GM12874 (cell line): ENCODE measurements around the gene NR2C2.

Source experiments
- TF ChIP-seq, protein P1 (sequence below): IDR thresholded peaks from 2 replicates; pipeline ENCODE4 v1.5.1; 2011; ENCODE audit warnings: low read depth, mild to moderate bottlenecking, control low read depth, low read length, moderate library complexity; ENCODE audit not compliant: insufficient read depth

Gene NR2C2

DNA sequence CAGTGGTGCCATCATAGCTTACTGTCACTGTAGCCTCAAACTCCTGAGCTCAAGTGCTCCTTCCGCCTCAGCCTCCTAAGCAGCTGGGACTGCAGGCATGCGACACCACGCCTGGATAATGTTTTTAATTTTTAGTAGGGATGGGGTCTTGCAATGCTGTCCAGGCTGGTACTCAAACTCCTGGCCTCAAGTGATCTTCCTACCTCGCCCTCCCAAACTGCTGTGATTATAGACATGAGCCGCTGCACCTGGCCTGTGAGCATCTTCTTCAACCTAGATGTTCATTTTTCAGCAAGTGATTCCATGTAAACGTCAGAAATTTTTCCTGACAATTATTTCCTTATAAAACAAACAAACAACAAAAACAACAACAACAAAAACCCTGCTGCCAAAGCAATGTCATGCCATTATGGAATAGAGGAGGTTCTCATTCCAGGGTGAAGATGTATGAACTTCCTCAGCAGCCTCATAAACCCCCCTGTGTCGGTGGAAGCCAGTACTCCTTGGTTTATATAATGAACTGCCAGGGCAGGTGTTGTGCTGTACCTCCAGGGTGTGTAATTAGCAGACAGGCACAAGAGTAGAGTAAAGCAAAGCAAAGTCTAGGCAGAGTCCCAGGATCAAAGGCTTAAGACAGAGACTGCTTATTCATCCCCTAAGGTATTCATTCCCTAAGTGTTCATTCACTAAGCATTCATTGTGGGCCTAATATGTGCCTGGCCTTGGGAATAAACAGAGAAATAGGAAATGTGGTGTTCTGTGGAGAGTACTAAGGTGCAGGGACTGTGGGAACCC is 44.6 kb downstream of the NR2C2 start:
- TF ChIP-seq, protein P1, sequence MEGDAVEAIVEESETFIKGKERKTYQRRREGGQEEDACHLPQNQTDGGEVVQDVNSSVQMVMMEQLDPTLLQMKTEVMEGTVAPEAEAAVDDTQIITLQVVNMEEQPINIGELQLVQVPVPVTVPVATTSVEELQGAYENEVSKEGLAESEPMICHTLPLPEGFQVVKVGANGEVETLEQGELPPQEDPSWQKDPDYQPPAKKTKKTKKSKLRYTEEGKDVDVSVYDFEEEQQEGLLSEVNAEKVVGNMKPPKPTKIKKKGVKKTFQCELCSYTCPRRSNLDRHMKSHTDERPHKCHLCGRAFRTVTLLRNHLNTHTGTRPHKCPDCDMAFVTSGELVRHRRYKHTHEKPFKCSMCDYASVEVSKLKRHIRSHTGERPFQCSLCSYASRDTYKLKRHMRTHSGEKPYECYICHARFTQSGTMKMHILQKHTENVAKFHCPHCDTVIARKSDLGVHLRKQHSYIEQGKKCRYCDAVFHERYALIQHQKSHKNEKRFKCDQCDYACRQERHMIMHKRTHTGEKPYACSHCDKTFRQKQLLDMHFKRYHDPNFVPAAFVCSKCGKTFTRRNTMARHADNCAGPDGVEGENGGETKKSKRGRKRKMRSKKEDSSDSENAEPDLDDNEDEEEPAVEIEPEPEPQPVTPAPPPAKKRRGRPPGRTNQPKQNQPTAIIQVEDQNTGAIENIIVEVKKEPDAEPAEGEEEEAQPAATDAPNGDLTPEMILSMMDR = no peak

DNA sequence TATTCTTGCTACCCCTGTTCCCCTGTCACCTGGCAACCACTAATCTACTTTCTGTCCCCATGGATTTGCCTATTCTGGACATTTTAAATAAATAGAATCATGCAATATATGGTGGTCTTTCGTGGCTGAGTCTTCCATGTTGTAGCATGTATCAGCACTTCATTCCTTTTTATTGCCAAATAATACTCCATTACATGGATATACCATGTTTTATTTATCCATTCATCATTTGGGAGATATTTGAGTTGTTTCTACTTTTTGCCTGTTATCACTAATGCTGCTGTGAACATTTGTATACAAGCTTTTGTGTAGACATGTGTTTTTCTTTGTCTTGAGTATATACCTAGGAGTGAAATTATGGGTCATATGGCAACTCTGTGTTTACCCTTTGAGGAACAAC is 50.6 kb downstream of the NR2C2 start:
- TF ChIP-seq, protein P1 = no peak

DNA sequence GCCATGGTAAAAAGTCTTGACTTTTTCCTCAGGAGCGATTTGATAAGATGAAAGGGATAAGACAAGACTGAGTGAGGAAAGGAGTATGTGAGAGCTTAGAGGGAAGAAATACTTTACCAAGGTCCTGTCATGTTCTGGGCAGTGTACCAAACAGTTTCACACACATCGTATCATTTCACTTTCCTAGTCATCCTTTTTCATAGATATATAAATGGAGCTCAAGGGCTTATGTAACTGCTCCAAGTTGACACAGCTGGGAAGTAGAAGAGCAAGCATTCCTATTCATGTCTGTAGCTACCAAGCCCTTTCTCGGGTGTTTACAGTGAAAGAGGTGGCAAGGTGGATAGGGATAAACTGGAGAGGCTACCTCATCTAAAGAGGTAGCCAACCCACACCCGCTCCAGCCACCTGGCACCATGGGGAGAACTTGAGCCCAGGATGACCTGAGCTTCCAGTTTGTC is 60.3 kb downstream of the NR2C2 start:
- TF ChIP-seq, protein P1 = no peak

DNA sequence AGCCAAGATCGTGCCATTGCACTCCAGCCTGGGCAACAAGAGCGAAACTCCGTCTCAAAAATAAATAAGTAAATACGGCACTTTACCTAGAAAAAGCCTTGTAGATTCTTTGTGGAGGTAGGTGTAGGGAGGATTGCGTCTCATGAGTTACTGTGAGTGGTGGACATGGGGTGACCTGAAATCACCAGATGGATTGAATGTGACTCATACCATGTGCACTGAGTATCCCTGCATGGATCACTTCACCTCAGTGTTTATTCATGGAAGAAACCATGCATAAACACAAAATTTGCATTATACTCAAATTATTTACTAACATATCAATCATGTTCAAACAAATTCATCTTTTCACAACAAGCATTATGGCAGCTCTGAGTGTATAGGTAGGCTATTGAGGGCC is 61.8 kb downstream of the NR2C2 start:
- TF ChIP-seq, protein P1 = no peak

GRCh38 chr3:15010664-15011063 is 63.3 kb downstream of the NR2C2 start:
- TF ChIP-seq, protein P1 = no peak

GRCh38 chr3:15011174-15011573 is 63.8 kb downstream of the NR2C2 start:
- TF ChIP-seq, protein P1 = no peak

DNA sequence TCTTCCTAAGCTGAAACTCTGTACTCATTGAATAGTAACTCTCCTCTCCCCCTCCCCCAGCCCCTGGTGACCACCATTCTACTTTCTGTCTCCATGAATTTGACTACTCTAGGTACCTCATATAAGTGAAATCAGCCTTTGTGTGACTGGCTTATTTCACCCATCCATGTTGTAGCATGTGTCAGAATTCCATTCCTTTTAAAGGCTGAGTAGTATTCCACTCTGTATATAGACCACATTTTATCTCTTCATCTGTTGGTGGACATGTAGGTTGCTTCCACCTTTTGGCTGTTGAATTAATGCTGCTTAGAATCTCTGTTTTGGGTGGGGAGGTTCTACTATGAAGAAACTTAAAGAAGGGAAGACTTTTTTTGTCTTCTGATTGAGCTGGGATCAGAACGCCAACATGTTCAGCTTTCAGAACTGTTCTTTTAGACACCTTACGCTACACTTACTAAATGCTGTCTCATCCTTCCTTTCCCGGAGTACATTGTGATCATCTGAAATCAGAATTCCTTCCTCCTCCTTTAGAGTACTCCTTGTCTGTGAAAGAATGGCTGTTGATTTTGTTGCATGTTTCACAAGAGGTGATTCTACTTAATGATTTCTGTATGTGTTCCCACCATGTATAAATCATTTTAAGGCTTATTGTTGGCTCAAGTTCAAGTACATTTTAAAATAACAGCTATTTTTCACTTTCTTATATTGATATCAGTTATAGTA is 67.4 kb downstream of the NR2C2 start:
- TF ChIP-seq, protein P1 = no peak
